ENCODE data around the gene LRSAM1. TPM values are rescaled to one million over a fixed set of nuclear protein-coding genes. Genes with fewer than 3 reads are reported as not detected.

LRSAM1 gene
- total RNA-seq, 1 donor from 2014 or later = 17.1 TPM

DNA sequence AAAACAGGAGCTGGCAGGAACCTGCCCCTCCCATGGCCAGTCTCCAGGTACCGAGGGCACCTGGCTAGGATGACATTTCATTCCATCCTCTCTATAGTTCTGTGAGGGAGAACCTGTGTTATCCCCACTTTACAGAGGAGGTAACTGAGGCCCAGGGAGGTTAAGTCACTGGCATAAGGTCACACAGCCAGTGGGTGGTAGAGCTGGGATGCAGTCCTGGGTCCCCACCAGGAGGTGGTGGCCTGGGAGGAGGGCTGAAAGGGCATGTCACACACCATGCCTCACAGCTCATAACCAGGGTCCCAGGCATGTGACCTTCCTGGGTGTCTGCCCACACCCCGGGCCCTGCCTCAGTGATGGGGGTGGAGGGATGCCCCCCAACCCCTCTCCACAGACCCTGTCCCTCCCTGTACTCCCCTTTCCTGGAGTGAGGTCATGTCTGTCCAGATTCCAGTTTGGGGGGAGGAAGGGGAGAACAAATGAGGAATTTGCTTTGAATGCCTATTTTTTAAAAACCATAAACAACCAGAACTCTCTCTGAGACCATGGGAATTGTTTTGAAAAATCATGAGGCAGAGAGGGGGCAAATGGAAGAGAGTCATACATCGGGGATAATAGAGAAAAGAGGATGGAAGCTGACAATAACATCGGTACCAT is 83.1 kb downstream of the LRSAM1 start:
- DNase-seq (ENCODE audit: low read depth) = no peak
- H3K4me3 ChIP-seq (ENCODE audit: low read depth, low read length) = no peak overlapping the region
- no peak for TF ChIP-seq CTCF (conservative IDR thresholded peaks at IDR 0.05; ENCODE audit: low read depth, low read length)

DNA sequence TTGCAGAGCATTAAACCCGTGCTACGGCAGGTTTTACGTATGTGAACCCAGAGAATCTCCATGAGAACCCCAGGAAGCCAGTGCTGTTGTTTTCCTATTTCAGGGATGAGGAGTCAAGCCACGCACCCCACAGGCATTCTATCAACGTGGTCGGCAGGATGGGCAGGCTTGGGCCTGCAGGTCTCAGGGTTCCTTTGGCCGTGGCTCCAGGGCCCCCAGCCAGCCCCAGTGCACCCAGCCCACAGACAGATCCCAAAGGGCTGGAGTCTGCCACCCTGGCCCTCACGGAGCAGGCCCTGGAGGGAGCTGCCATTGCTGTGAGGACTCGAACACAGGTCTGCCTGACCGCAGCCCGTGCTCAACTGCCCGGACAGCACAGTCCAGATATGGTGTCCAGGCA is 83.6 kb downstream of the LRSAM1 start:
- no peak for DNase-seq (ENCODE audit: low read depth)
- no peak for TF ChIP-seq CTCF (conservative IDR thresholded peaks at IDR 0.05; ENCODE audit: low read depth, low read length)
- H3K4me3 ChIP-seq (ENCODE audit: low read depth, low read length) = no peak overlapping the region

DNA sequence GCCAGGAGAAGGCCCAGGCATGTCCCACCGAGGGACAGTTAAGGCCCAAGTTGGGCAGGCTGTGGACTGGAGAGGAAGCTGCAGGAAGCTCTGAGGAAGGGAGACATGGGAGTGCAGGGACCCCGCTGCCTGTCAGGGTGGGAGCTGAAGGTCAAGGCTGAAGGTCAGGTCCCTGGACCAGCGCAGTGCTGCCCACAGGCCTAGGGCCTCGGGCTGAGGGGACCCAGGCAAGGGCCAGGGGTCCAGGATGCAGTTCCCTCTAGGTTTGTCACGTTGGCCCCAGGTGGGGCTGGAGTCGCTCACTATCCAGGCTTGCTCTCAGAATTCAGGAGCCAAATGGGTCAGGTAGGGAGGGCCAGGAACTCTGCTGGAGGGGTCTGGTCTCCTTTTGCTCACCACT is 84.1 kb downstream of the LRSAM1 start:
- H3K4me3 ChIP-seq (ENCODE audit: low read depth, low read length) = no peak overlapping the region
- no peak for TF ChIP-seq CTCF (conservative IDR thresholded peaks at IDR 0.05; ENCODE audit: low read depth, low read length)
- DNase-seq (ENCODE audit: low read depth) = no peak

DNA sequence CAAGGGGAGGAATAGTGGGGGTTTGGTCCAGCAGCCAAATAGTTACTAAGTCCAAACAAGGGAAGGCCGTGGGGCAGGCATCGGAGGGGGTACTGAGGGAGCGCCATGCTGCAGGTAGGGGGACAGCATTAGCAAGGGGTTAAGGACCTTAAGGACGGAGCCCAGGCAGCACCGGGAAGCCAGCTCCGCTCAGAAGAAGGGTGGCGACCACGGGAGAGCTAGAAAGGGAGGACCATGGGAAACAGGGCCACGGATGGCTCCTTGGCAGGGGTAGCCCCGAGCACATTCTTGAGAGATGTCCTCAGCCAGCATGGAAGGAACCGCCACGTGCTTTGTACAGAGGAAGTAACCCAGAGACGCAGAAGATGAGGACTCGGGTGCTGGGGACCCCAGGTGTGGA is 84.5 kb downstream of the LRSAM1 start:
- TF ChIP-seq CTCF (conservative IDR thresholded peaks at IDR 0.05; ENCODE audit: low read depth, low read length) = no peak
- no peak for DNase-seq (ENCODE audit: low read depth)
- H3K4me3 ChIP-seq (ENCODE audit: low read depth, low read length) = no peak overlapping the region

DNA sequence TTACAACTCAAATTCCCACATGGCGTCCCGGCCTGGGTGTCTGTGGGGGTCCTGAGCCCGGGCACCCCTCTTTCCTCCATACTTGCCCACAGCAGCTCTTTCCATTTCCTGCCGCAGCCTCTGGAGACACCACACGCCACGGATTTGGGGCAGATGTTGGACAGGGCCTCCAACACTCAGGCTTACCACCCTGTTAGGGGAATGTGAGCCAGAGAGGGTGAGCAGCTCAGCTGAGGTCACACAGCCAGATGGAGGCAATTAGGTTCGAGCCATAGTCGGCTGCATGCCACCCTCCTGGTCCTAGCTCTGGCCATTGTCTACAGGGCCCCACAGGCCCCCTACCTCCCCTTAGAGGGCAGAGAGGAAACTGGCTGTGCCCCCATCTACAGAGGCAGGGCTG is 85.2 kb downstream of the LRSAM1 start:
- no peak overlapping the region for H3K4me3 ChIP-seq (ENCODE audit: low read depth, low read length)
- no peak for DNase-seq (ENCODE audit: low read depth)
- no peak for TF ChIP-seq CTCF (conservative IDR thresholded peaks at IDR 0.05; ENCODE audit: low read depth, low read length)

DNA sequence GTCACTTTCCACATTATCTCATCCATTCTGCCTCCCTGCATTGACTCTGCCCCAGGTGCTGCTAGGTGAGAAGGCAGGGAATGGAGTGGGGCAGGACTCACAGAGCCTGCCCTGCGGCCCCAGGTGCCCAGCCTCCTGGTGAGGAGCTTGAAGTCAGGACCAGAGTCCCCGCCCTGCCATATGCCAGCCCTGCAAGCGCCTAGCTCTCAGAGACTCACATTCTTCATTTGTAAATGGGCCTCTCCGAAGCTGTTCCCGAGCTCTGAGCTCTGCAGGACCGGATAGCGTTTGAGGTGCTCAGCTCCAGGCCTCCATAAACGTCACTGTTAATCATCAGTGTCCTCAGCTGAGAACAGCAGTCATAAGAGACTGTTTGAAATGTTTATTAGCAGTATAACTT is 85.7 kb downstream of the LRSAM1 start:
- DNase-seq (ENCODE audit: low read depth) = no peak
- TF ChIP-seq CTCF (conservative IDR thresholded peaks at IDR 0.05; ENCODE audit: low read depth, low read length) = no peak
- H3K4me3 ChIP-seq (ENCODE audit: low read depth, low read length) = no peak overlapping the region

DNA sequence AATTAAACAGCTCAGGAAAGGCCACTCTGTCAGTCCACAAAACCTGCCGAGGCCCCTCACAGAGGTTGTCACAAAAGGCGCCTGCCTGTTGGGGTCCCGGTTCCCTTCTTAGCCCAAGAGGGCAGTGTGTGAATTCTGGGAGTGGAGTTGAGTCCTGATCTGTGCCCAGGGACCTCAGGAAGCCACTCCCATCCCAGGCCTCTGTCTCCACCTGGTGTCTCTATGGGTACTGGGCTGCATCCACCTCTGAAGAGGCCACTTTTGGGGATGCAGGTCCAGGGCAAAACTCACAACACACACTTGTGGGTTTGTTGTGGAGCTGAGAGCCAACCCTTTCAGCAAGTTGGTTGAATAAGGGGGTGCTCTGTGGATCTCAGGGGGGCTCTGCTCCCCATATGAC is 86.5 kb downstream of the LRSAM1 start:
- no peak overlapping the region for H3K4me3 ChIP-seq (ENCODE audit: low read depth, low read length)
- no peak for DNase-seq (ENCODE audit: low read depth)
- peak; percentile 37 for TF ChIP-seq CTCF (conservative IDR thresholded peaks at IDR 0.05; ENCODE audit: low read depth, low read length)

All from epithelial cell of proximal tubule (primary cell).